Measurements from ENCODE around the gene ELP4.

DNA sequence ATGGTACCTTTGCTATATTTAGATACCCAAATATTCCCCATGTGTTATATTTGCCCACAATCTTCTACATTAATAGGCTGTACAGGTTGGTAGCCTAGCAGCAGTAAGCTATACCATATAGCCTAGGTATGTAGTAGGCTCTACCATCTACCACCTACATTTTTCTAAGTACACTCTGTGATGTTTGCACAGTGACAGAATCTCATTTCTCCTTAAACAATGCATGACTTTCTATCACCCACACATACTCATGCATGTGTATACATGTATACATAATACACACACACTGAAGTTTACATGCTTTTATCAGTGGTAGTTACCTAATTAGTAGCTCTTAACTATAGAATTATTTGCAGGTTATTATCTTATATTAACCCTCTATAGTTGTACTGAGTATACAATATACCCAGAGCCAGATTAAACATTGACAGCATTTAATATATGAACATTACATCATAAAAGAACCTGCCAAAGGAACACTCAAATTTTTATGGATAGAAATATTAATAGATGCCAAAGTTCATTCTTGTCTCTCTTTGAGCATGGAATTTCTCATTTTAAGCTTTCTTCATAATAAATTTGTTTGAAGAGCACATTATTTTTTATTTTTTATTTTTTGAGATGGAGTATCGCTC, 51.4 kb downstream of the ELP4 start:
- no peak for TF ChIP-seq EZH2 (IDR thresholded peaks at IDR 0.05; ENCODE audit: insufficient read depth, poor library complexity, severe bottlenecking)
- no peak for TF ChIP-seq EZH2phosphoT487 (IDR thresholded peaks at IDR 0.05; ENCODE audit: insufficient read depth, low read depth)

Measured in GM23248 (cell line).